Transverse colon (tissue), 4 donors: ENCODE results near the gene ZDHHC24.

ENCODE experiments used
- CTCF ChIP-seq, 5 experiments: fragments of 200-600 bp in 3 of 5; fragments of 450-650 bp in 2 of 5; sonication (generic) in 3 of 5; IDR thresholded peaks; 1 replicate in 2 of 5; 2 replicates in 3 of 5; pipeline ENCODE4 v1.5.1; 2016 to 2017; ENCODE audit warnings: antibody characterized with exemption in 5 of 5, inconsistent platforms in 3 of 5, mild to moderate bottlenecking in 2 of 5, moderate library complexity in 1 of 5
- EP300 ChIP-seq: sonication (generic); formaldehyde crosslinking; IDR thresholded peaks from one replicate; pipeline ENCODE4 v1.6.1; 2017; ENCODE audit warnings: antibody characterized with exemption, low read depth
- POLR2A ChIP-seq: fragments of 450-650 bp; IDR thresholded peaks from one replicate; pipeline ENCODE4 v1.6.1; 2016; ENCODE audit warnings: antibody characterized with exemption, mild to moderate bottlenecking, moderate library complexity
- POLR2AphosphoS5 ChIP-seq, 3 donors: sonication (generic); formaldehyde crosslinking; IDR thresholded peaks; one replicate each; pipeline ENCODE4 v1.6.1; 2016; ENCODE audit warnings: antibody characterized with exemption in 3 of 3

- TF ChIP-seq CTCF (IDR thresholded peaks at IDR 0.05) (no peak), POLR2A (no peak), POLR2AphosphoS5 (IDR thresholded peaks at IDR 0.05) (no peak), EP300 (no peak)
These were observed 3.2 kb upstream of the ZDHHC24 start for GRCh38 chr11:66548774-66549630.
